ENCODE measurements around the gene CHTF18. TPM values are rescaled to one million over a fixed set of nuclear protein-coding genes. Genes with fewer than 3 reads are reported as not detected.
"Not testable (repeated sequence)": the region's sequence is repeated elsewhere in the genome, so short reads cannot be mapped to it uniquely, and the experiment has no call there.

CHTF18 gene
- total RNA-seq, 1 donor from 2014 or later: 4.9 TPM

- no peak overlapping the region for H3K27ac ChIP-seq
- H3K9me3 ChIP-seq: no peaks in the 10 kb centered on the region
- H3K27me3 ChIP-seq: no peaks in the 10 kb centered on the region
- H3K4me1 ChIP-seq: no peaks in the 10 kb centered on the region
- no peaks in the 10 kb centered on the region for H3K36me3 ChIP-seq
- intact Hi-C loops (cut with DNase I): no loop called here
- no peak for DNase-seq (ENCODE audit: extremely low spot score in 2 of 2)
- TF ChIP-seq POLR2A (IDR thresholded peaks at IDR 0.05) (no peak), POLR2AphosphoS5 (IDR thresholded peaks at IDR 0.05; ENCODE audit: insufficient read depth in 1 of 2, low read depth in 1 of 2) (no peak), CTCF (IDR thresholded peaks at IDR 0.05) (no peak)
- H3K4me3 ChIP-seq: no peak overlapping the region
Observed at GRCh38 chr16:775236-775796, 13.1 kb upstream of the CHTF18 start.

- H3K27me3 ChIP-seq: not testable (repeated sequence)
Observed at GRCh38 chr16:776298-776697, 12.1 kb upstream of the CHTF18 start.

GRCh38 chr16:776824-777223 is 11.6 kb upstream of the CHTF18 start:
- DNase-seq (ENCODE audit: extremely low spot score in 2 of 2): no peak
- H3K9me3 ChIP-seq: no peaks in the 10 kb centered on the region
- TF ChIP-seq POLR2AphosphoS5 (IDR thresholded peaks at IDR 0.05; ENCODE audit: insufficient read depth in 1 of 2, low read depth in 1 of 2) (no peak), POLR2A (IDR thresholded peaks at IDR 0.05) (no peak), CTCF (IDR thresholded peaks at IDR 0.05) (no peak)
- H3K27ac ChIP-seq: no peak overlapping the region
- H3K4me1 ChIP-seq: no peaks in the 10 kb centered on the region
- intact Hi-C loops (cut with DNase I): no loop called here
- no peaks in the 10 kb centered on the region for H3K36me3 ChIP-seq
- H3K4me3 ChIP-seq: no peak overlapping the region
- no peaks in the 10 kb centered on the region for H3K27me3 ChIP-seq

More at GRCh38 chr16:776298-776697, 12.1 kb upstream of the CHTF18 start:
- H3K4me3 ChIP-seq; DNase-seq (ENCODE audit: extremely low spot score in 2 of 2); H3K27ac ChIP-seq; H3K4me1 ChIP-seq; H3K9me3 ChIP-seq; intact Hi-C loops (cut with DNase I); H3K36me3 ChIP-seq: not testable (repeated sequence)

GRCh38 chr16:777826-778225 is 10.6 kb upstream of the CHTF18 start:
- Histone ChIP-seq H3K36me3 (no peaks in the 10 kb centered on the region), H3K27me3 (no peaks in the 10 kb centered on the region), H3K9me3 (no peaks in the 10 kb centered on the region), H3K27ac (no peak overlapping the region), H3K4me1 (peaks cover 3% of the 10 kb centered on the region), H3K4me3 (no peak overlapping the region)
- intact Hi-C loops (cut with DNase I): no loop called here
- DNase-seq (ENCODE audit: extremely low spot score in 2 of 2): no peak
- TF ChIP-seq POLR2A (IDR thresholded peaks at IDR 0.05): no peak
- TF ChIP-seq POLR2AphosphoS5 (IDR thresholded peaks at IDR 0.05; ENCODE audit: insufficient read depth in 1 of 2, low read depth in 1 of 2): no peak
- TF ChIP-seq CTCF (IDR thresholded peaks at IDR 0.05): no peak

- no peaks in the 10 kb centered on the region for H3K36me3 ChIP-seq
- no peaks in the 10 kb centered on the region for H3K9me3 ChIP-seq
- intact Hi-C loops (cut with DNase I): no loop called here
- no peak overlapping the region for H3K4me3 ChIP-seq
- no peak overlapping the region for H3K27ac ChIP-seq
- TF ChIP-seq POLR2A (IDR thresholded peaks at IDR 0.05) (no peak), CTCF (IDR thresholded peaks at IDR 0.05) (no peak), POLR2AphosphoS5 (IDR thresholded peaks at IDR 0.05; ENCODE audit: insufficient read depth in 1 of 2, low read depth in 1 of 2) (no peak)
- DNase-seq (ENCODE audit: extremely low spot score in 2 of 2): no peak
- no peaks in the 10 kb centered on the region for H3K27me3 ChIP-seq
- H3K4me1 ChIP-seq: peaks cover 9% of the 10 kb centered on the region
Observed at GRCh38 chr16:778447-778846, 10.0 kb upstream of the CHTF18 start.

All from vagina (tissue), 2 donors.